GM15510 (cell line): Measurements from ENCODE around the gene SYT12.

ENCODE experiments used
- POLR2A ChIP-seq: IDR thresholded peaks from 3 replicates; pipeline ENCODE4 v1.6.1; 2011; ENCODE audit warnings: borderline replicate concordance; ENCODE audit not compliant: insufficient read length; ENCODE audit errors: extremely low read depth

The SYT12 gene

DNA sequence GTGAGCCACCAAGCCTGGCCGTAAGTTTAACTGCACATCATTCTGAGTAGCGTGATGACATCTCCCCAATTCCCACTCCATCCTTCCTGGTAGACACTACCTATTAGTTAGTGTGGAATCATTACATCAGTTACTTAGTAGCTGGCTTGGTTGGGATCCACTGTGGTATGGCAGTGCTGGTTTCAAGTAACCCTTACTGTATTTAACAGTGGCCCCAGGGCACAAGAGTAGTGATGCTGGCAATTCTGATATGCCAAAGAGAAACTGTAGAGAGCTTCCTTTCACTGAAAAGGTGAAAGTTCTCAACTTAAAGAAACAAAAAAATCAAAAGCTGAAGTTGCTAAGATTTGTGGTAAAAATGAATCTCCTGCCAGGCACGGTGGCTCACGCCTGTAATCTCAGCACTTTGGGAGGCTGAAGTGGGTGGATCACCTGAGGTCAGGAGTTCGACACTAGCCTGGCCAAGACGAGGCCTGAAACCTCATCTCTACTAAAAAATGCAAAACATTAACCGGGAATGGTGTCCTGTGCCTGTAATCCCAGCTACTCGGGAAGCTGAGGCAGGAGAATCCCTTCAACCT lies 60.9 kb downstream of the SYT12 start:
- TF ChIP-seq POLR2A = no peak

DNA sequence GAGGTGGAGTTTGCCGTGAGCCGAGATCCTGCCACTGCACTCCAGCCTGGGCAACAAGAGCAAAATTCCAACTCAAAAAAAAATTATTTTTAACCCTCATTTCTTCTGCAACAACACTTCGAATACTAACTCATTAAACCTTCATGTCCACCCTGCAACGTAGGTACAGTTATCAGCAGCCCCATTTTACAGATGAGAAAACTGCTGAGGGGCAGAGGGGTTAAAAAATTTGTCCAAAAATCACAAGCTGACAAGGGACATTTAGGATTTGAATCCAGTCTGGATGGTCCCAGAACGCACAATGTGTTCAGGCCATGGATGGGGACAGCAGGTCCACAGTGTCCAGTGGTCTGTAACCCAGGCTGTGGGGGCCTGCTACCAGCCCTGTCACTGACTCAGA lies 62.7 kb downstream of the SYT12 start:
- TF ChIP-seq POLR2A = no peak

DNA sequence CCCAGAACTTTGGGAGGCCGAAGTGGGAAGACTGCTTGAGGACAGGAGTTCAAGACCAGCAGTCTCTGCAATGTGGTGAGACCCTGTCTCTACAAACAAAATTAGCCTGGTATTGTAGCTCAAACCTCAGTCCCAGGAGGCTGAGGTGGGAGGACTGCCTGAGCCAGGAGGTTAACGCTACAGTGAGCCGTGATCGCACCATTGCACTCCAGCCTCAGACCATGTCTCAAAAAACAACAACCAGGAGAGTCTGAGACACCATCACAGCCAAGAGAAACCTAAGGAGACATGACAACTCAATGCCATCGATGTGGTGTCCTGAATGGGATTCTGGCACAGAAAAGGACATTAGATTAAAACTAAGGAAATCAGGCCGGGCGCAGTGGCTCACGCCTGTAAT lies 67.8 kb downstream of the SYT12 start:
- no peak for TF ChIP-seq POLR2A

DNA sequence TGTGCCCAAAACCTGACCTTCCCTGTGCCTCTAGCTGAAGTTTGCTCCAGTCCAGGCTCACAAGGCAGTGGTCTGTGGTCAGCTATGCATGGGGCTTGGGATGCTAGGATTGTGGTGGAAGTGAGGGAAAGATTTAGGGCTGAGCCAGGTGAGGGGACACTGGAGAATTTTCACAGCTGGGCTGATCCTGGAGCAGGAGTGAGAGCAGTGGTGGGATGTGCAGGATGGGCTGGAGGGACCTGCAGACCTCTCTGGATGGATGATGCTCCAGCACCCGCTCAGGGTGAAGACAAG lies 72.2 kb downstream of the SYT12 start:
- TF ChIP-seq POLR2A = no peak

DNA sequence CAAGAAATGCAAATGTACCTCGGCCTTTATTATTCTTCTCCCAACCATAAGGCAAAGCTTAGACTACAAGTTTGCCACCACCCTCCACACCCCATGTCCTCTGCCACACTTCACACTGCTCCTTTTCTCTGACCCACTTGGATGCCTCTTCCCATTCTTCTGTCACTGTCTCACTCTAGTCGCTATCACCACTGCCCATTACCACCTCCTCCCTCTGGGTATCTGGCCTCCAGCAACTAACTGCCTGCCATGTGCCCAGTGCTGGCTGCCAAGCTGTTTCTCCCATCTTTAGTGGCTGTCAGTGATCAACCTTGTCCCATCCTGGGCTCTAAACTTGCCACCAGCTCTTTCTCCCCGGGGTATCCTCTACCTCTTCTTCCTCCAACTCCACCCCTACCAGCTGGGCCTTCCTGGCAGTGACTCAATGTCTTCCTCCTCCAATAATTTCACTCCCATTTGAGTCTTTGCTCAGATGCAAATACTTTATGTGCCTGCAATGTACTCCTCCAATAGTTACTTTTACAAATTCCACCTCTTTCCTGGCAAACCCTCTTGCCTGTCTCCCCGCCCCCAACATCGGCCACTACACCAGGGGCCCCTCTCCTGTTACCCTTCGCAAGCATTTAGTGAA lies 76.0 kb downstream of the SYT12 start:
- TF ChIP-seq POLR2A = no peak

DNA sequence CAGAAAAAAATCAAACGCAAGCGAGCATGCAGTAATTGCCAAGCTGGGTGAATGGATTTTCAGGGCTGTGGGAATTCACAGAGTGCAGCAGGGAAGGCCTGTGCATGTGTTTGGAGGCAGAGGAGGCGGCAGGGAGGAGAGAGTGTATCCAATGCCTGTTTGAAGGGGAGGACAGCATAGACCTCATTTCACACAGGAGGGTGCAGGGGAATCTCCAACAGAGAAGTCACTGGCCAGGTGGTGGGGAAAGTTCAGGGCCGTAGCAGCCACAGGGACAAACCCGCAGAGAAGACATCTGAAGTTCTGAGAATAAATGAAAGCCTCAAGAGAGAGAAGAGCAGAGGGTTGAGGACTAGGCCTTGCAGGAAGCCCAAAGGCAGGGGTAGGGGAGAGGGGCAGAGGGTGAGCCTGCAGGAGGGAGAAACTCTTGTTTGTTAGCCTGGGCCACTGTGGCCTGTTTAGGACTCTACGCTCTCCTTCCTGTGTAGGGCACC lies 76.9 kb downstream of the SYT12 start:
- TF ChIP-seq POLR2A = no peak
